Nephron progenitor cell (in vitro differentiated cells): ENCODE results near the gene FERMT1.

Experiments
- DNase-seq: peaks from one replicate; pipeline ENCODE4 v3.0.0; 2021
- H3K27ac Mint-ChIP-seq: 2 replicates; pipeline ENCODE4 v1.8.0; 2021; ENCODE audit warnings: mild to moderate bottlenecking, moderate library complexity, mixed read lengths
- H3K27me3 Mint-ChIP-seq: 2 replicates; pipeline ENCODE4 v1.8.0; 2021; ENCODE audit warnings: mild to moderate bottlenecking, low read depth, mixed read lengths; ENCODE audit not compliant: poor library complexity
- H3K36me3 Mint-ChIP-seq: 2 replicates; pipeline ENCODE4 v1.8.0; 2021; ENCODE audit warnings: low read depth, mixed read lengths
- H3K4me1 Mint-ChIP-seq: 2 replicates; pipeline ENCODE4 v1.8.0; 2021; ENCODE audit warnings: mixed read lengths
- H3K4me3 Mint-ChIP-seq: 2 replicates; pipeline ENCODE4 v1.8.0; 2021; ENCODE audit warnings: mild to moderate bottlenecking, moderate library complexity, mixed read lengths
- H3K9me3 Mint-ChIP-seq: 2 replicates; pipeline ENCODE4 v1.8.0; 2021; ENCODE audit warnings: mild to moderate bottlenecking, moderate library complexity, mixed read lengths
- CTCF ChIP-seq: fragments of 200-600 bp; sonication (generic); IDR thresholded peaks from 2 replicates; pipeline ENCODE4 v1.5.0; 2021; ENCODE audit warnings: antibody characterized with exemption

Gene FERMT1

GRCh38 chr20:6101346-6101745 is 21.5 kb downstream of the FERMT1 start:
- TF ChIP-seq CTCF = no peak
- no peak overlapping the region for H3K27ac Mint-ChIP-seq
- H3K36me3 Mint-ChIP-seq = no peaks in the 10 kb centered on the region
- H3K4me3 Mint-ChIP-seq = no peak overlapping the region
- H3K27me3 Mint-ChIP-seq = peaks cover 5% of the 10 kb centered on the region
- H3K4me1 Mint-ChIP-seq = peaks cover 10% of the 10 kb centered on the region
- no peaks in the 10 kb centered on the region for H3K9me3 Mint-ChIP-seq
- no peak for DNase-seq

GRCh38 chr20:6100246-6100645 is 22.6 kb downstream of the FERMT1 start:
- Mint-ChIP-seq H3K4me3 (no peak overlapping the region), H3K4me1 (peaks cover 7% of the 10 kb centered on the region), H3K27me3 (peaks cover 5% of the 10 kb centered on the region), H3K27ac (no peak overlapping the region), H3K36me3 (no peaks in the 10 kb centered on the region), H3K9me3 (no peaks in the 10 kb centered on the region)
- no peak for TF ChIP-seq CTCF
- DNase-seq = no peak

- Mint-ChIP-seq H3K36me3 (no peaks in the 10 kb centered on the region), H3K27me3 (peaks cover 8% of the 10 kb centered on the region), H3K27ac (no peak overlapping the region), H3K4me3 (no peak overlapping the region), H3K9me3 (no peaks in the 10 kb centered on the region), H3K4me1 (peaks cover 4% of the 10 kb centered on the region)
- no peak for DNase-seq
- no peak for TF ChIP-seq CTCF
Observed at GRCh38 chr20:6099819-6100218, 23.0 kb downstream of the FERMT1 start.

- no peak for TF ChIP-seq CTCF
- H3K27ac Mint-ChIP-seq = no peak overlapping the region
- H3K36me3 Mint-ChIP-seq = no peaks in the 10 kb centered on the region
- H3K4me1 Mint-ChIP-seq = no peaks in the 10 kb centered on the region
- peaks cover 3% of the 10 kb centered on the region for H3K27me3 Mint-ChIP-seq
- no peak for DNase-seq
- H3K4me3 Mint-ChIP-seq = no peak overlapping the region
- no peaks in the 10 kb centered on the region for H3K9me3 Mint-ChIP-seq
Observed at GRCh38 chr20:6095409-6095808, 27.4 kb downstream of the FERMT1 start.

- H3K4me1 Mint-ChIP-seq = peaks cover 4% of the 10 kb centered on the region
- peaks cover 3% of the 10 kb centered on the region for H3K27me3 Mint-ChIP-seq
- DNase-seq = no peak
- no peaks in the 10 kb centered on the region for H3K9me3 Mint-ChIP-seq
- no peaks in the 10 kb centered on the region for H3K36me3 Mint-ChIP-seq
- H3K4me3 Mint-ChIP-seq = no peak overlapping the region
- no peak for TF ChIP-seq CTCF
- H3K27ac Mint-ChIP-seq = no peak overlapping the region
Observed at GRCh38 chr20:6094565-6094964, 28.3 kb downstream of the FERMT1 start.

- no peak overlapping the region for H3K27ac Mint-ChIP-seq
- TF ChIP-seq CTCF = no peak
- no peaks in the 10 kb centered on the region for H3K9me3 Mint-ChIP-seq
- H3K27me3 Mint-ChIP-seq = peaks cover 3% of the 10 kb centered on the region
- H3K36me3 Mint-ChIP-seq = no peaks in the 10 kb centered on the region
- H3K4me3 Mint-ChIP-seq = no peak overlapping the region
- peaks cover 6% of the 10 kb centered on the region for H3K4me1 Mint-ChIP-seq
- DNase-seq = no peak
Observed at GRCh38 chr20:6094063-6094462, 28.8 kb downstream of the FERMT1 start.
